Activated CD8-positive, alpha-beta memory T cell treated with anti-CD3 and anti-CD28 coated beads for 1 hour (primary cell): ENCODE results near the gene IGF1R.

Experiments
- DNase-seq, 2 donors: peaks; one replicate each; pipeline ENCODE4 v3.0.0-alpha.2; 2020; ENCODE audit warnings: low read depth in 1 of 2; ENCODE audit errors: extremely low read depth in 1 of 2

The IGF1R gene

DNA sequence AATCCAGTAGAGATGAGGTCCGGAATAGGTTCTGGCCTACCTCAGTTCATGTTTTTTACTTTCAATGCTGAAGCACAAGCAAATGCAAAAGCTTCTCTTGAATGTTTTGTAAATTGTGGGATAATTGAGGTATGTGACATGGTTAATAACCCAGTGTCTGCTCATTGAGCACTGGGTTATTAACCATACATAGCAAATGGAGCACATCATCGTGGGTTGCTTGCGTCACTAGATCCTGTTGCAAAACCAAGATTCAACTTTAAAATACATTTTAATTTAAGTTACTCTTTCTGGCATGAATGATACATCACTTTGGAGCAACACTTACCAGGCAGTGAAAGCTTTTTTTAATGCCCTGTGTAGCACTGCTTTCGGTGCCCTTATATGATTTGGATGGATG lies 165.6 kb downstream of the IGF1R start:
- no peak for DNase-seq

DNA sequence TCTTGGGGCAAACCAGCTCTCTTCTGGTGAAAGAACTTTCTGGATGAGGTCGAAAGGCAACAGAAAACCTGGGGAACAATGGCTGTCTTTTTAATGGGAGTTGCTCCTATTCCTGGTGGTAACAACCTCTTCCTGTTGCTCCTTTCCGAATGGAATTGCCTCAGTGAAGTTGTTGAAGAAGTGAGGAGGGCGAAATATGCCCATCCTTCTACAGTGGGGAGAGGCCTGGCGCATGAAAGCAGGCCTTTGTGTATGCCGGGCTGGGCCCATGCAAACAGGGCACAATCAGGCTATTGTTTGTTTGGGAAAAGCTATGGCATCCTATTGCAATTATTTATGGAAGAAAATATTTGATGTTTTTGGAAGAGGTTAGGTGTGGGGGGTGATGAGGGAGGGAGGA lies 166.9 kb downstream of the IGF1R start:
- DNase-seq, result no peak

DNA sequence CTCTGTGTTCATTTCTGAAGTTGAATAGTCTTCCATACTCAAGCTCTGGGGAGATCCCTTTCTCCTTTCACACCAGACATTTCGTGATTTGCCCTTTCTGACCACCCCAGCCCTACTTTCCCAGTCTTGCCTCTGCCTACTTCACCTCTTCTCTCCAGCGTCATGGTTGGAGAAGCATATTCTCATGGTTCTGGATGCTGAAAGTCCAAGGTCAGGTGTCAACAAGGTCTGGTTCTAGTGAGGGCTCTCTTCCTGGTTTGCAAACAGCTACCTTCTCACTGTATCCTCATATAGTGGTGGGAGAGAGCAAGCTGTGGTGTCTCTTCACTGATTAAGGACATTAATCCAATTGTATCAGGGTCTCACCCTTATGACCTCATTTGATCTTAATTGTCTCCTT lies 169.4 kb downstream of the IGF1R start:
- no peak for DNase-seq

DNA sequence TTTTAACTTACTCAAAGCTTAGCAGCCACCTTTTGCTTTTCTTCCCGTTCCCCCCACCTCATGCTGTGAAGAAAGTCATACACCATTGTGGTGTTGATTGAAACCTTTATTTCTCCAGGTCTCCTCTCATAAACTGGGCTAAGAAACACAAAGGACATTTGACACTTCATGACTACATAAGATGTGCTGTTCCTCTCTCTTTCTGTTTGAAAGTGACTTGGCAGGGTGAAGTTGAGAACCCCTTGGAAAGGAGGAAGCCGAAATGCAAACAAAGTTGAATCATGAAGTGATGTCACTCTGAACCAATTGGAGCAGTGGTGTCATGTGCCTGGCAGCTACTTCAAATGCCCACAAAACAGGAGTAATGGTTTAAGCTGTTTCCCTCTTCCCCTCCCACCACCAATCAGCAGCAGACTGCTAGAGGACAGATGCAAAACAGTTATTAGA lies 174.7 kb downstream of the IGF1R start:
- no peak for DNase-seq

DNA sequence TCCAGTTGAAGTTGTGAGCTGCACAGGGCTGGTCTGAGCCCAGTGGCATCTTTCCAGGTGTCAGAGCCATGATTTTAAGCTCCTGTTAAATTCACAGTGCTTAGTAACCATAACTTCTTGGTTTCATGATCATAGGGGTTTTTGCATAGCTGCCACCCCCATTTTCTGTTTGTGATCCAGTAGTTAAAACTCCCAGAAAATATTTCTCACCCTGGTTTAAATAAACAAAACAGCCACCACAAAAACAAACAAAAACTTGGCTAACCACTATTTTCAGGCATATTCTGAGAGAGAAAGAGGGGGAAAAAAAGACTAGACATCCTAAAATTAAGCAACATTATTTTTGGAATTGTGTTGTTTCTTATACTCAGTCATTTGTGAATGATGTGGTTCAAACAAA lies 175.3 kb downstream of the IGF1R start:
- DNase-seq, result no peak

DNA sequence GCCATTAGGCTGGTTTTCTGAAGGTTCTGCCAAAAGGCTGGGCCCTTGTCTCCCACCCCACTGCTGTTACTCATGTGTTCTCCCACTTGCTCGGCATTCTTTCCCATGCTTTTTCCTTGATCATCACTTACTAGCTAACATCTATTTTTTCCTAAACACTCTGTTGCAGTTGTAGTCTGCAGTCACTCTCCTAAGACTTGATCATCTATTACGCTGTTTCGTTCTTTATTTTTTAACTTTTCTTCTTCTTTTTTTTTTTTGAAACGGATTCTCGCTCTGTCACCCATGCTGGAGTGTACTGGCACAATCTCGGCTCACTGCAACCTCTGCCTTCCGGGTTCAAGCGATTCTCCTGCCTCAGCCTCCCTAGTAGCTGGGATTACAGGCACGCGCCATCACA lies 176.3 kb downstream of the IGF1R start:
- no peak for DNase-seq

- DNase-seq, result no peak
Observed at GRCh38 chr15:98826658-98827057, 178.3 kb downstream of the IGF1R start.

GRCh38 chr15:98827217-98827616 lies 178.9 kb downstream of the IGF1R start:
- no peak for DNase-seq

GRCh38 chr15:98830034-98830634 lies 181.8 kb downstream of the IGF1R start:
- DNase-seq, result no peak

DNA sequence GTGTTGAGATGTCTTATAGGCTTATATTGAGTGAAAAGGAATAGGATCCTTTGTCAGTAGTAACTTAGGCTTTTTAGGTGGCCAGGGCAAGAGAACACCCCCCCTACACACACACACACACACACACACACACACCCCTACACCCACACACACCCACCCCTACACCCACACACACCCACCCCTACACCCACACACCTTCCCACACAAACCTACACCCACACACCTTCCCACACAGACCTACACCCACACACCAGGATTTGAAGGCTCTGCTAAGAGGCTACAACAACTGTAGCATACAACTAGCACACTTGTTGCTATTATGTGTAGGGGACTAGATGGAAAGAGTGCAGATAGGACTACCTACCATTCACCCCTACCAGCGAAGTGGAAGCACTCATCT lies 186.6 kb downstream of the IGF1R start:
- no peak for DNase-seq

DNA sequence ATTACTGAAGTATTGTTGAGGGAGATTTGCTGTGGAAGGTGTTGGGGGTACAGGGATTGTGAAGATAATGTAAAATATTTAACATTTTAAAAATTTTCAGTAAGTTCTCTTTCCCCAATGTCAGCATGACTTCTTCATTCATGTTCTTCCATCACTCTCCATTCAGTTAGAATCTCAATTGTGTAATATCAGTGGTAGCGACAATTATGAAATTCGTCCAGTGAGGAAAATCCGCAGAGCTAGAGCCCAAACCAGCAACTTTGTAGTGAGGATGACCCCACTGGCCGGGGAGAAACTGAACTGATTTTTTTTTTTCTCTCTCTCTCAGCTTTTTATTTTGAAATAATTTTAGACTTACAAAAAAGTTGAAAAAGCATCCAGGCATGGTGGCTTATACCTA lies 187.5 kb downstream of the IGF1R start:
- DNase-seq, result no peak

GRCh38 chr15:98838387-98839259 lies 190.3 kb downstream of the IGF1R start:
- no peak for DNase-seq

DNA sequence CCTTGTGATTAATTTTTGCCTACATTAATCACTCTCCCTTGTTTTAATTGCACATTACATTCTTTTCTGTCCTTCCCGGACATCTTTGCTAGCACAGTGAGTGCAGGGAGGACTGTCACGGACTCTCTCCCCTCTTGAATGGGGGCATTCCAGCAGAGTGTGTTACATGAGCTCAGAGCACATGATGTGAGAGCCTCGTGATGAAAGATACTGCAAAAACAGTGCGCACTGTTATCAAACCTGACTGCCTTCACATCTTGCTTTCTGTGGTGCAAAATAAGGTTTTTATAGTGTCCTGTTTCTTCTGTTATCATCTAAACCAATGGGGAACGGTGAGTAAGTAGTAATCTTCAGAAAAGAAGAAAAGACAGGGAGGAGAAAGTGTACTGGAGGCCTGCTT lies 191.7 kb downstream of the IGF1R start:
- DNase-seq, result no peak

- DNase-seq, result no peak
Observed at GRCh38 chr15:98841419-98841970, 193.2 kb downstream of the IGF1R start.

- DNase-seq, result no peak
Observed at GRCh38 chr15:98842192-98842972, 194.0 kb downstream of the IGF1R start.

DNA sequence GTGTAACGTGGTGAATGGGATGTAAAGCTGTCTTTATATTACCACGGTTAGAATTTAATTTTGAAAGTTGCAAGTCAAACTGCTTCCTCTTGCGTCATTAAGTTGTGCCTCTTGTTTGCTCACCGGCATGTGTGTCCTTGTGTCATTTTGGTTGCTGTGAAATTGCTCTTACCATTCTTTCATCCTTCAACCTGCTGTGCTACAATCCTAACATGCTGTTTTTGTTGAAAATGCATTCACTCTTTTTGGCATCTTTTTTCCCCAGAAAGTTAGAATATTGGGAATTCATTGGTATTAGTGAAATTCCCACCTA lies 194.6 kb downstream of the IGF1R start:
- DNase-seq, result no peak

GRCh38 chr15:98843844-98844243 lies 195.5 kb downstream of the IGF1R start:
- no peak for DNase-seq

GRCh38 chr15:98844261-98844660 lies 195.9 kb downstream of the IGF1R start:
- no peak for DNase-seq

- no peak for DNase-seq
Observed at GRCh38 chr15:98845138-98845884, 197.0 kb downstream of the IGF1R start.

- peak; percentile 31 to 37 for DNase-seq
Observed at GRCh38 chr15:98850961-98851572, 202.7 kb downstream of the IGF1R start.
